HL-60 (cell line): Measurements from ENCODE around the gene GAREM1.

ENCODE experiments used
- DNase-seq, 2 experiments: peaks; one replicate each; pipeline ENCODE4 v3.0.0-alpha.2; 2010 to 2020; ENCODE audit warnings: low read depth in 1 of 2, low spot score in 1 of 2
- H3K27ac ChIP-seq: fragments of 250-450 bp; sonication (Bioruptor Pico); replicated peaks from 2 replicates; pipeline ENCODE4 v1.5.1; 2020; ENCODE audit warnings: mild to moderate bottlenecking, moderate library complexity
- H3K27me3 ChIP-seq: fragments of 250-450 bp; sonication (Bioruptor Pico); 2 replicates; pipeline ENCODE4 v1.5.1; 2021; ENCODE audit warnings: mild to moderate bottlenecking, moderate library complexity; ENCODE audit not compliant: insufficient read depth, poor library complexity, severe bottlenecking
- H3K4me3 ChIP-seq: replicated peaks from 2 replicates; pipeline ENCODE4 v1.5.1; 2011; ENCODE audit warnings: mild to moderate bottlenecking, control low read depth, low read length; ENCODE audit not compliant: insufficient read depth
- CTCF ChIP-seq: IDR thresholded peaks from one replicate; pipeline ENCODE4 v1.5.1; 2011; ENCODE audit warnings: low read length, control low read depth, inconsistent platforms; ENCODE audit not compliant: insufficient read depth
- GABPA ChIP-seq: IDR thresholded peaks from 2 replicates; pipeline ENCODE4 v1.6.1; 2012; ENCODE audit warnings: low read depth
- POLR2AphosphoS5 ChIP-seq: IDR thresholded peaks from 2 replicates; pipeline ENCODE4 v1.6.1; 2012; ENCODE audit warnings: low read depth
- REST ChIP-seq: IDR thresholded peaks from 2 replicates; pipeline ENCODE4 v1.6.1; 2012; ENCODE audit warnings: low read depth; ENCODE audit not compliant: insufficient replicate concordance
- SPI1 ChIP-seq: IDR thresholded peaks from 2 replicates; pipeline ENCODE4 v1.6.1; 2012; ENCODE audit warnings: low read depth, mild to moderate bottlenecking, borderline replicate concordance

GAREM1 gene

GRCh38 chr18:32401621-32402020 is 69.1 kb downstream of the GAREM1 start:
- no peak overlapping the region for H3K27ac ChIP-seq
- H3K4me3 ChIP-seq = no peak overlapping the region
- no peaks in the 10 kb centered on the region for H3K27me3 ChIP-seq
- DNase-seq = no peak
- TF ChIP-seq GABPA (no peak), POLR2AphosphoS5 (no peak), REST (no peak), SPI1 (no peak), CTCF (no peak)

GRCh38 chr18:32393407-32393806 is 77.3 kb downstream of the GAREM1 start:
- DNase-seq = no peak
- no peak overlapping the region for H3K27ac ChIP-seq
- TF ChIP-seq SPI1 = no peak
- TF ChIP-seq CTCF = no peak
- no peak overlapping the region for H3K4me3 ChIP-seq
- H3K27me3 ChIP-seq = peaks cover 2% of the 10 kb centered on the region

- Histone ChIP-seq H3K4me3 (no peak overlapping the region), H3K27ac (no peak overlapping the region), H3K27me3 (peaks cover 2% of the 10 kb centered on the region)
- TF ChIP-seq SPI1 = 0 out of 2 replicates have a peak, but pooled peaks have one; percentile 34
- no peak for TF ChIP-seq POLR2AphosphoS5
- TF ChIP-seq REST = no peak
- no peak for TF ChIP-seq GABPA
- no peak for DNase-seq
These were observed 79.6 kb downstream of the GAREM1 start for GRCh38 chr18:32391126-32391525.

- Histone ChIP-seq H3K4me3 (no peak overlapping the region), H3K27ac (no peak overlapping the region), H3K27me3 (peaks cover 2% of the 10 kb centered on the region)
- TF ChIP-seq POLR2AphosphoS5 (no peak), GABPA (no peak), CTCF (no peak), SPI1 (no peak), REST (no peak)
- DNase-seq = no peak
These were observed 80.8 kb downstream of the GAREM1 start for GRCh38 chr18:32389858-32390257.
